Sigmoid colon (tissue), 4 donors: ENCODE results near the gene POT1.

Source experiments
- EP300 ChIP-seq, 4 donors: sonication (generic); formaldehyde crosslinking; IDR thresholded peaks; one replicate each; pipeline ENCODE4 v1.6.1; 2017; ENCODE audit warnings: antibody characterized with exemption in 4 of 4
- POLR2A ChIP-seq, 2 donors: fragments of 450-650 bp; IDR thresholded peaks; one replicate each; pipeline ENCODE4 v1.6.1; 2016; ENCODE audit warnings: antibody characterized with exemption in 2 of 2, mild to moderate bottlenecking in 2 of 2, moderate library complexity in 2 of 2
- TF ChIP-seq, protein P1 (sequence below), 4 experiments: fragments of 450-650 bp in 3 of 4; fragments of 200-600 bp in 1 of 4; IDR thresholded peaks; one replicate each; pipeline ENCODE4 v1.5.1; 2016 to 2019; ENCODE audit warnings: antibody characterized with exemption in 4 of 4, mild to moderate bottlenecking in 3 of 4, moderate library complexity in 2 of 4

- TF ChIP-seq POLR2A (IDR thresholded peaks at IDR 0.05) (no peak), EP300 (IDR thresholded peaks at IDR 0.05) (no peak)
- TF ChIP-seq, protein P1, sequence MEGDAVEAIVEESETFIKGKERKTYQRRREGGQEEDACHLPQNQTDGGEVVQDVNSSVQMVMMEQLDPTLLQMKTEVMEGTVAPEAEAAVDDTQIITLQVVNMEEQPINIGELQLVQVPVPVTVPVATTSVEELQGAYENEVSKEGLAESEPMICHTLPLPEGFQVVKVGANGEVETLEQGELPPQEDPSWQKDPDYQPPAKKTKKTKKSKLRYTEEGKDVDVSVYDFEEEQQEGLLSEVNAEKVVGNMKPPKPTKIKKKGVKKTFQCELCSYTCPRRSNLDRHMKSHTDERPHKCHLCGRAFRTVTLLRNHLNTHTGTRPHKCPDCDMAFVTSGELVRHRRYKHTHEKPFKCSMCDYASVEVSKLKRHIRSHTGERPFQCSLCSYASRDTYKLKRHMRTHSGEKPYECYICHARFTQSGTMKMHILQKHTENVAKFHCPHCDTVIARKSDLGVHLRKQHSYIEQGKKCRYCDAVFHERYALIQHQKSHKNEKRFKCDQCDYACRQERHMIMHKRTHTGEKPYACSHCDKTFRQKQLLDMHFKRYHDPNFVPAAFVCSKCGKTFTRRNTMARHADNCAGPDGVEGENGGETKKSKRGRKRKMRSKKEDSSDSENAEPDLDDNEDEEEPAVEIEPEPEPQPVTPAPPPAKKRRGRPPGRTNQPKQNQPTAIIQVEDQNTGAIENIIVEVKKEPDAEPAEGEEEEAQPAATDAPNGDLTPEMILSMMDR (IDR thresholded peaks at IDR 0.05): no peak
These were observed 130.2 kb downstream of the POT1 start for GRCh38 chr7:124799448-124799847.
